DOHH2 (cell line): ENCODE measurements around the gene OR52L1.

Source experiments
- CTCF ChIP-seq: fragments of 200-600 bp; sonication (generic); IDR thresholded peaks from one replicate; pipeline ENCODE4 v1.5.1; 2014; ENCODE audit warnings: antibody characterized with exemption, mild to moderate bottlenecking, low read depth, low read length; ENCODE audit not compliant: poor library complexity, severe bottlenecking
- EZH2phosphoT487 ChIP-seq: fragments of 200-600 bp; sonication (generic); IDR thresholded peaks from 2 replicates; pipeline ENCODE4 v1.6.1; 2017; ENCODE audit warnings: borderline replicate concordance, mild to moderate bottlenecking, antibody characterized with exemption, low read length, moderate library complexity, mixed read lengths

GRCh38 chr11:5994791-5995190 lies 8.0 kb upstream of the OR52L1 start:
- TF ChIP-seq CTCF (no peak), EZH2phosphoT487 (no peak)
